NCI-H345 (cell line): ENCODE data around the gene AKAP9.
"Not testable (repeated sequence)": the region's sequence is repeated elsewhere in the genome, so short reads cannot be mapped to it uniquely, and the experiment has no call there.

ENCODE experiments used
- DNase-seq: peaks from one replicate; lab custom pipeline; 2025; lab: John Stamatoyannopoulos, UW

The AKAP9 gene

DNA sequence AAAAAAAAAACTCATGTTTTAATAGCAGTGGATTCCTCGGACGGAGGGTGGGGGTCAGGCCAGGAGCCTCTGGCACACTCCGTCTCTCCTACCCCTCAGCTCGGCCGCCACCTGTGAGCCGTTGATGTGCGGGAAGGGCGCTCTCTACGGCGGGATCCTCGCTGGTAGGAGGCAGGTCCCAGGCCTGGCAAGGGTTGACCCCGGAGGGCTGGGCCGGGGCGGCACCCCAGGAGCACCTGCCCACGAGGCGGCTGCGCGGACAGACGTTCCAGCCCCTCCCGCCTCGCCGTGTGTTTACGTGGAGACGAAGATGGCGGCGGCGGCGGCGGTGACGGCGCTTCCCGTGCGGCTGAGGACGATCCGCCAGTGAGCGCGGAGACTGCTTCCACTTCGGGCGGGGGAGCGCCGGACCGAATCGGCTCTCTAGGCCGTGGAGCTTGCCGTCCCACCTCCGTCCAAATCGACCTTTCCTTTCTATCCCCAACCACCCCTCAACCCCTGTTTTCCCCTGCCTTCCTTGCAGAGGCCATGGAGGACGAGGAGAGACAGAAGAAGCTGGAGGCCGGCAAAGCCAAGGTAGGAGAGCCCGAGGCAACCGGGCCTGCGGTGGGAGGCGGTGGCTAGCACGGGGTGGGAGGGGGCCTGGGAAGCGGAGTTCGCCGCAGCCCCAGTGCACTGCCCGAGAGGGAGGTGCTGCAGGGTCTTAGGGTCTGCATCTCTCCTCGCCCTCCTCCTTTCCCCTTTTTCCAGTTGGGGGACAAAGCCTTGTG, at the start of gene AKAP9:
Gene AKAP9, plus strand, starts transcription at position 291 of the 770 bp plus-strand sequence. Its CDS starts 238 bp downstream, at position 529.
- peak; percentile 88 for DNase-seq

GRCh38 chr7:91892099-91892705, 48.5 kb upstream of the AKAP9 start:
- no peak for DNase-seq

DNA sequence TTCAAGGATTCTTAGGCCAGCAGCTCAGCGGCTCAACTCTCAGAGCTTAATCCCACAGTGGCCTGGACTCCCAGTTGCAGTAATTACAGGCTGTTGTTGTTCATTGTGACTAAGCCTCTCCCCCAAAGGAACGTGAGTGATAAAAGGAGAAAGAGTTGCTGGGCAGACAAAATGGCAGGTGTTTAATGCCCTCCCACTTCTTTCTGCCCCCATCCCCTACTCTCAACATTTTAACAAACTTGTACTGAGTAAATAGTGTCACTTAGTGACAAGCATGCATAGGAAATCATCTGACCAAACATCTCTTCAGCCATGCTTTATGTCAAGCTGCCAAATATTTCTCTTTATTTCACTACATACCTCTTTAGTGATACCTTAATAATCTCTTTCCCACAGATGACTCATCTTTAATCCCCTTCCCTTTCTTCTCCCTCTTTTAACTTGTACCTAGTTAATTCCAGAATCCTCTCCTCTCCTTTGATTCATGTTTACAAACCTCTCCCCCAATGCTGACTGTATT, 47.8 kb upstream of the AKAP9 start:
- no peak for DNase-seq

DNA sequence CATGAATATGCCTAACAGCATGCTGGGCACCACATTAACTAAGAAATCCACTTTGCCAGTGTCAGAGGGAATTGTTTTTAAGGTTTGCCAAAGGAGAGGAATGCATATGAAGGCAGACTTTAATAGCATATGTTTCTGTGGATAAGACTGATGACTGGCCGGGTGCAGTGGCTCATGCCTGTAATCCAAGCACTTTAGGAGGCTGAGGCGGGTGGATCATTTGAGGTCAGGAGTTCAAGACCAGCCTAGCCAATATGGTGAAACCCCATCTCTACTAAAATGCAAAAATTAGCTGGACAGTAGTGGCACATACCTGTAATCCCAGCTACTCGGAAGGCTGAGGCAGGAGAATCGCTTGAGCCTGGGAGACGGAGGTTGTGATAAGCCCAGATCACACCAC, 47.0 kb upstream of the AKAP9 start:
- not testable (repeated sequence) for DNase-seq

DNA sequence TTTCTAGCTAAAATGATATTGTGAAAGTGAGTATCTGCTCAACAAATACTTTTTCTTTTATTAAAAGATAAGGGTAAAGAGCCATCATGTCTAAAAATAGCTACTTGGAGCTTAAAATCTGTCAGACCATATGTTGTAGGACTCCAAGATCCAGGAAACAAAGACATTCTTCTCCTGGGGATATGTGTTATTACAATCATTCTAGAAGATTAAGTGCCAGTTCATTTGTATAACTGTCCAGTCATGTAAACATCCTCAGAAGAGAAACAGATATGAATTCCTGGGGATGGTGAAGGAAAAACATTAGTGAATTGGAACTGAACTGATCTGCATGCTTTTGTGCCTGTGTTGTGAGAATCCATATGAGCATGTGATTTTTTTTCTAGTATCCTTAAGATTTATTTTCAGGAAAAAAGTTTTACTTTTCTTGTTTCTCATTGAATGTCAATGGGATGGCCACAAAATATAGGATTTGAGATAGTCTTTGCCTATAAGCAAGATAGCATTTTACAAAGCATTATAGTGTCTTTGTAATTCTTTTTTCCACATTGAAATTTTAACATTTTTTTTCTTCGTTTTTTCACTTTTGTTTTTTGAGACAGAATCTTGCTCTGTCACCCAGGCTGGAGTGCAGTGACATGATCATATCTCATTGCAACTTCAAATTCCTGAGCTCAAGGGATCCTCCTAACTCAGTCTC, 45.7 kb upstream of the AKAP9 start:
- DNase-seq: no peak

GRCh38 chr7:91898240-91898992, 42.2 kb upstream of the AKAP9 start:
- no peak for DNase-seq

DNA sequence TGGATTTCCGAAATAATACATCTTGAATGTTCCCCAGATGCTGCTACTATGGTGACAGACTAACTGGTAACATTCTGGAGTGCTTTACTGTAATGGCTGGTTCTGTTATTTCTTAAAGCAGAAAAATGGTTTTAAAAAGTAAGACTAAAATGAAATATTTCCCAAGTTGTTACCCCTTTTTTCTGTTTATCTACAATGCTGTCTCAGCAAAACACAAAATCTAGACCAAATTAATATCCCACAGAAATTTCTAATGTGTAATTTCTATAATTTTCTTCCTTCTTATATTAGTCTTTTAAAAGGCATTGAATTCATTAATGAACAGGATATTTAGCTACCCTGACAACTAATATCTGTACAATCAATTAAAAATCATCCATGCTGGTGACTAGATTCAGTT, 41.1 kb upstream of the AKAP9 start:
- no peak for DNase-seq

- no peak for DNase-seq
These were observed 30.5 kb upstream of the AKAP9 start for GRCh38 chr7:91910171-91910570.

DNA sequence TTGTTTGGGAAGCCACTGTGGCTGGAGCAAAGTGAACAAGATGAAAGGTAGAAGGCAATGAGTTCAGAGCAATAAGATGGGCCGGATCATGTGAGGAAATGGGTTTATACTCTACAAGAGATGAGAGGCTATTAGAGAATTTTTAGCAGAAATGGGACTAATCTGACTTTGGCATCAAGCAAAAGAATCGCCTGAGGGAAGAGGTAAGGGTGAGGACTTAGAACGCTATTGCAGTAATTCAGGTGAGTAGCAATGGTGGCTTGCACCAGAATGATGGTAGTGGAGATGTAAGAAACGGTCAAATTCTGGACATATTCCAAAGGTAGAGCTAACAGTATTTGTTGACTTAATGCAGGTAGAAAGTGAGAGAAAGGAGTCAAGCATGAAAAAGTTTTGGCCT, 29.5 kb upstream of the AKAP9 start:
- no peak for DNase-seq

GRCh38 chr7:91912494-91912893, 28.2 kb upstream of the AKAP9 start:
- no peak for DNase-seq

- no peak for DNase-seq
These were observed 27.1 kb upstream of the AKAP9 start for GRCh38 chr7:91913612-91914011.

GRCh38 chr7:91915401-91916050, 25.1 kb upstream of the AKAP9 start:
- no peak for DNase-seq

- no peak for DNase-seq
These were observed 24.6 kb upstream of the AKAP9 start for GRCh38 chr7:91916051-91916440.

DNA sequence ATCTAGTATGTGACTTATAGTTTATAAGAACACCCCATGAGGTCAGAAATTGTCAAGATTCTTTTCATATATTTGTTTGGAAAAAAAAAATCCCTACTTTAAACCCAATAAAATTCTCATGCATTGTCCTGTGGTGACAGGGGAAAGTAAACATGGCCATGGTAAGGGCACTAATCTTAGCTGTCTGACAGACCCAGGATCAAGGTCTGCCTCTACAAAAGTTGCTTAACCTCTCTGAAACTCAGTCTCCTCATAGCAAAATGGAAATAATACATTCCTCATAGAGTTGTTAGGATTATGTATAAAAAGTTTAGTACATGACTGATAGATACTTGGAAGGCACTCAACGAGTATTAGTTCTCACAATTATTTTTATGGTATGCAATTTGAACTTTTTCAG, 22.3 kb upstream of the AKAP9 start:
- DNase-seq: no peak

- no peak for DNase-seq
These were observed 17.8 kb upstream of the AKAP9 start for GRCh38 chr7:91922857-91923256.

DNA sequence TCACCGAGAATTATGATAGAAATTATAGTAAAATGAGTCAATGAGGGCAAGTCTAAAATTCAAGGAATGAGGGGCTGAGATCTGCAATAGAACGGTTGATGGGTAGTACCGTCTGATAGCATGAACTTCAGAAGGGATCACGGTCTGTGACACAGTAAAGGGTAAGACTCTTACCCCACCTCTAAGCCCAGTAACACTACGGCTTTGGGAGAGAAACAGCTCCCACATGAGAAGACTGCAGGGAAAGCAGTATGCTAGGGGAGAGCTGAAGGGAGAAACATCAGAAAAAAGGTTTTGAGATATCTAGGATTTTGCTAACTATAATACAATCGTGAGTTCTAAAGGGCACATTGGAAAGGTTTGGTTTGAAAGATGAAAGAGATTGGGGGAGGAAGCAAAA, 12.8 kb upstream of the AKAP9 start:
- no peak for DNase-seq

GRCh38 chr7:91929463-91929862, 11.2 kb upstream of the AKAP9 start:
- DNase-seq: no peak

DNA sequence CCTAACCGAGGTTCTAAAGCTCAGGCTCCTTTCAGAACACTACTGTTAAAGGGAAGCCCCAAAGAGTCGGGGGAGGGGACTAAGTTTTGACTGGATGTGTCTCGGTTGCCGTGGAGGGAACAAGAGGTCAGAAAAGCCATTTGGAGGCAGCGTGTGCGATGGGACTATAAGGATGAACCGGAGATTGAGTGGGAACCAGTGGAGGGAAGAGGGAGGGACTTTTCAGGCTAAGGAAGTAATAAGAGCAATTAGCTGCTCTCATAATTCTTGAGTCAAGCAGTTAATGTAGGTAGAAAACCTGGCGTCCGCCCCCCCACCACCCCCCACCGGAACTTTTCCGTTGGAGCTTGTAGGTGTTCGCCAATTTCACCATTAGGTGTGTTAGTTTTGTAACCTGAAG, 491 bp upstream of the AKAP9 start:
- peak; percentile 34 for DNase-seq

DNA sequence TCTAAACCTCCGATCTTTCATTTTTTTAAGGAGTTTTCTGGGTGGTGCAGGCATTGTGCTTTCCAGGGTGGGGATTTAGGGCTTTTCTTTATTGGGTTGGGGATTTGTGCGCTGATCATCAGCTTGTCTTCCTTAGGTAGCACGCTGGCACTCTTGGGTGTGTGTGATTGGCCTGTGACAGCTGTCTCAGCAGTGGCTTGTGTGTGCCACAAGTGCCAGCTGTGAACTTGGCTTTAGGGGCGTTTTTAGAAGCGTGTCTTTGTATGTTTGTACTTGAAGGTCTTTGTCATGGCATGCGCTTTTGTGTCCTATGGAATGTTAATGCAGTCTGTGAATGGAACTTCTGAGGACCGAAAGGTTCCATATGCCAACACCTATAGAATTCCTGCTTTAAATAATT, 788 bp downstream of the AKAP9 start:
- peak; percentile 22 for DNase-seq

GRCh38 chr7:91942312-91942711, 1.6 kb downstream of the AKAP9 start:
- no peak for DNase-seq

DNA sequence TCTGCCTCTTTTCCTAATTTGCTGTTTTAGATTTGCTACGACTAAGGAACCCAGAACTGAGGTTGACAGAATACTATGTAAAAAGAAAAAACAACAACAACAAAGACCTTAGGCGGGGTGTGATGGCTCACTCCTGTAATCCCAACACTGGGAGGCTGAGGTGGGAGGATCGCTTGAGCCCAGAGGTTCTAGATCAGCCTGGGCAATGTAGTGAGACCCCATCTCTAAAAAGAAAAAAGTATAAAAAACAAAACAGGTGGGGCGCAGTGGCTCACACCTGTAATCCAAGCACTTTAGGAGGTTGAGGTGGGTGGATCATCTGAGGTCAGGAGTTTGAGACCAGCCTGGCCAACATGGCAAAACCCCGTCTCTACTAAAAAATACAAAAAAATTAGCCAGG, 4.3 kb downstream of the AKAP9 start:
- DNase-seq: not testable (repeated sequence)

DNA sequence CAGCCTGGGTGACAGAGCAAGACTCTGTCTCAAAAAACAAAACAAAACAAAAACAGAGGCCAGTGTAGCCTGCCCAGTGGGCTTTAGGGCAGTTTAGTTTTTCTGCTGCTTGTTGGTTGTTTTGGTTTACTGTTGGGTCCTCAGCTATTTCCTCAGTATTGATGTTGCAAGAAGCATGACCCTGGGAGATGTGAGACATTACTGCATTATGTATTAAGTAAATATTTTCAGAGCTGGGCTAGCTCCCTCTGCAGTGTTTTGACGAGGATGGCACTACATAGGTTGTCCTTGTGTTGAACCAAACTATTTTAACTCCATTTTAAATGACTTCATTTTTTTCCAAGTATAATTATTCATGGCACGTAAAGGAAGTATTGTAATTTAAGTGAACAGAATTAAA, 4.8 kb downstream of the AKAP9 start:
- no peak for DNase-seq
